ENCODE results near the gene DEGS1.

The DEGS1 gene

GRCh38 chr1:224182866-224183590 is at the start of gene DEGS1:
Gene DEGS1 (plus strand): TSS chr1:224183240. CDS start chr1:224183337, 97 bp downstream.
- DNase-seq (ENCODE audit: low read depth in 1 of 2, low spot score in 1 of 2), result peak; percentile 62 to 68

- DNase-seq (ENCODE audit: low read depth in 1 of 2, low spot score in 1 of 2), result no peak
Measured at GRCh38 chr1:224133741-224134299, 49.2 kb upstream of the DEGS1 start.

- DNase-seq (ENCODE audit: low read depth in 1 of 2, low spot score in 1 of 2), result no peak
Measured at GRCh38 chr1:224137518-224137917, 45.5 kb upstream of the DEGS1 start.

GRCh38 chr1:224138198-224138597 is 44.8 kb upstream of the DEGS1 start:
- no peak for DNase-seq (ENCODE audit: low read depth in 1 of 2, low spot score in 1 of 2)

- DNase-seq (ENCODE audit: low read depth in 1 of 2, low spot score in 1 of 2), result no peak
Measured at GRCh38 chr1:224141693-224142092, 41.3 kb upstream of the DEGS1 start.

- DNase-seq (ENCODE audit: low read depth in 1 of 2, low spot score in 1 of 2), result no peak
Measured at GRCh38 chr1:224149709-224150108, 33.3 kb upstream of the DEGS1 start.

GRCh38 chr1:224151117-224151516 is 31.9 kb upstream of the DEGS1 start:
- no peak for DNase-seq (ENCODE audit: low read depth in 1 of 2, low spot score in 1 of 2)

- no peak for DNase-seq (ENCODE audit: low read depth in 1 of 2, low spot score in 1 of 2)
Measured at GRCh38 chr1:224157316-224157715, 25.7 kb upstream of the DEGS1 start.

GRCh38 chr1:224159541-224159940 is 23.5 kb upstream of the DEGS1 start:
- no peak for DNase-seq (ENCODE audit: low read depth in 1 of 2, low spot score in 1 of 2)

GRCh38 chr1:224160171-224160682 is 22.8 kb upstream of the DEGS1 start:
- no peak for DNase-seq (ENCODE audit: low read depth in 1 of 2, low spot score in 1 of 2)

GRCh38 chr1:224162768-224163167 is 20.3 kb upstream of the DEGS1 start:
- DNase-seq (ENCODE audit: low read depth in 1 of 2, low spot score in 1 of 2), result no peak

GRCh38 chr1:224163311-224163710 is 19.7 kb upstream of the DEGS1 start:
- DNase-seq (ENCODE audit: low read depth in 1 of 2, low spot score in 1 of 2), result no peak

- peak in 1 of 2 donors; percentile 41 for DNase-seq (ENCODE audit: low read depth in 1 of 2, low spot score in 1 of 2)
Measured at GRCh38 chr1:224168859-224169380, 14.1 kb upstream of the DEGS1 start.

- DNase-seq (ENCODE audit: low read depth in 1 of 2, low spot score in 1 of 2), result no peak
Measured at GRCh38 chr1:224169718-224170270, 13.2 kb upstream of the DEGS1 start.

- DNase-seq (ENCODE audit: low read depth in 1 of 2, low spot score in 1 of 2), result no peak
Measured at GRCh38 chr1:224170343-224170742, 12.7 kb upstream of the DEGS1 start.

GRCh38 chr1:224170748-224171478 is 12.1 kb upstream of the DEGS1 start:
- DNase-seq (ENCODE audit: low read depth in 1 of 2, low spot score in 1 of 2), result no peak

- no peak for DNase-seq (ENCODE audit: low read depth in 1 of 2, low spot score in 1 of 2)
Measured at GRCh38 chr1:224172229-224172628, 10.8 kb upstream of the DEGS1 start.

GRCh38 chr1:224173523-224173922 is 9.5 kb upstream of the DEGS1 start:
- no peak for DNase-seq (ENCODE audit: low read depth in 1 of 2, low spot score in 1 of 2)

GRCh38 chr1:224175617-224176016 is 7.4 kb upstream of the DEGS1 start:
- no peak for DNase-seq (ENCODE audit: low read depth in 1 of 2, low spot score in 1 of 2)

- no peak for DNase-seq (ENCODE audit: low read depth in 1 of 2, low spot score in 1 of 2)
Measured at GRCh38 chr1:224177356-224177999, 5.6 kb upstream of the DEGS1 start.

GRCh38 chr1:224178894-224179293 is 4.1 kb upstream of the DEGS1 start:
- DNase-seq (ENCODE audit: low read depth in 1 of 2, low spot score in 1 of 2), result no peak
